HUES64 (cell line): Measurements from ENCODE around the gene LMO7.
"Not testable (repeated sequence)": the region's sequence is repeated elsewhere in the genome, so short reads cannot be mapped to it uniquely, and the experiment has no call there.

Source experiments
- H3K27ac ChIP-seq: 2 replicates; pipeline ENCODE4 v1.7.0; 2013; ENCODE audit warnings: low read depth, low read length, inconsistent platforms
- H3K27me3 ChIP-seq: 2 replicates; pipeline ENCODE4 v1.6.1; 2013; ENCODE audit warnings: mild to moderate bottlenecking, low read length; ENCODE audit not compliant: insufficient read depth
- H3K36me3 ChIP-seq: 2 replicates; pipeline ENCODE4 v1.6.1; 2013; ENCODE audit warnings: mild to moderate bottlenecking, low read length; ENCODE audit not compliant: insufficient read depth
- H3K4me1 ChIP-seq: 2 replicates; pipeline ENCODE4 v1.6.1; 2013; ENCODE audit warnings: mild to moderate bottlenecking, low read length, moderate library complexity; ENCODE audit not compliant: insufficient read depth
- H3K4me3 ChIP-seq: 2 replicates; pipeline ENCODE4 v1.5.1; 2013; ENCODE audit warnings: mild to moderate bottlenecking, low read length, moderate library complexity
- H3K9ac ChIP-seq: 2 replicates; pipeline ENCODE4 v1.6.1; 2013; ENCODE audit warnings: mild to moderate bottlenecking, low read depth, low read length
- H3K9me3 ChIP-seq: 2 replicates; pipeline ENCODE4 v1.6.1; 2013; ENCODE audit warnings: low read depth, low read length; ENCODE audit not compliant: insufficient read depth
- WGBS: fragments of 150-250, 120-280 bp; methylation state at CpG from one replicate; pipeline ENCODE4 v1.1.7; 2013; ENCODE audit warnings: missing lambda C conversion rate; 5-methylcytosine and 5-hydroxymethylcytosine counted together

The LMO7 gene

GRCh38 chr13:75743072-75743471 lies 106.9 kb downstream of the LMO7 start:
- H3K9ac ChIP-seq, H3K36me3 ChIP-seq, H3K9me3 ChIP-seq, H3K4me1 ChIP-seq, H3K27ac ChIP-seq, H3K27me3 ChIP-seq, H3K4me3 ChIP-seq: not testable (repeated sequence)
- 100% methylated on average over 1 of the region's 1 CpG for WGBS

- WGBS, result 92% methylated on average over 2 of the region's 2 CpGs
- H3K27ac ChIP-seq, result no peak overlapping the region
- H3K9me3 ChIP-seq, result no peaks in the 10 kb centered on the region
- no peaks in the 10 kb centered on the region for H3K27me3 ChIP-seq
- no peak overlapping the region for H3K4me3 ChIP-seq
- H3K9ac ChIP-seq, result no peak overlapping the region
- no peaks in the 10 kb centered on the region for H3K36me3 ChIP-seq
- no peaks in the 10 kb centered on the region for H3K4me1 ChIP-seq
Measured at GRCh38 chr13:75744127-75744526, 108.0 kb downstream of the LMO7 start.

- no peak overlapping the region for H3K4me3 ChIP-seq
- no peaks in the 10 kb centered on the region for H3K27me3 ChIP-seq
- no peak overlapping the region for H3K27ac ChIP-seq
- no peaks in the 10 kb centered on the region for H3K36me3 ChIP-seq
- no peaks in the 10 kb centered on the region for H3K9me3 ChIP-seq
- no peak overlapping the region for H3K9ac ChIP-seq
- H3K4me1 ChIP-seq, result no peaks in the 10 kb centered on the region; the same call in 1 of the 2 replicates
- 91% methylated on average over 2 of the region's 2 CpGs for WGBS
Measured at GRCh38 chr13:75745387-75745786, 109.3 kb downstream of the LMO7 start.

- no peaks in the 10 kb centered on the region for H3K36me3 ChIP-seq
- H3K9ac ChIP-seq, result no peak overlapping the region
- H3K9me3 ChIP-seq, result peaks cover 2% of the 10 kb centered on the region; the same call in 1 of the 2 replicates
- H3K27ac ChIP-seq, result no peak overlapping the region
- no peaks in the 10 kb centered on the region for H3K27me3 ChIP-seq
- 98% methylated on average over 3 of the region's 3 CpGs for WGBS
- no peaks in the 10 kb centered on the region; the same call in 1 of the 2 replicates for H3K4me1 ChIP-seq
- H3K4me3 ChIP-seq, result no peak overlapping the region
Measured at GRCh38 chr13:75748874-75749273, 112.7 kb downstream of the LMO7 start.

- Histone ChIP-seq H3K27ac (no peak overlapping the region), H3K9ac (no peak overlapping the region), H3K4me1 (no peaks in the 10 kb centered on the region; the same call in 1 of the 2 replicates), H3K9me3 (peaks cover 6% of the 10 kb centered on the region; the same call in 1 of the 2 replicates), H3K36me3 (no peaks in the 10 kb centered on the region), H3K27me3 (no peaks in the 10 kb centered on the region), H3K4me3 (no peak overlapping the region)
- 81% methylated on average over 4 of the region's 4 CpGs for WGBS
Measured at GRCh38 chr13:75749407-75749806, 113.3 kb downstream of the LMO7 start.

GRCh38 chr13:75751350-75751749 lies 115.2 kb downstream of the LMO7 start:
- Histone ChIP-seq H3K4me1 (no peaks in the 10 kb centered on the region; the same call in 1 of the 2 replicates), H3K27ac (no peak overlapping the region), H3K9ac (no peak overlapping the region), H3K9me3 (peaks cover 6% of the 10 kb centered on the region; the same call in 1 of the 2 replicates), H3K4me3 (no peak overlapping the region), H3K36me3 (no peaks in the 10 kb centered on the region), H3K27me3 (no peaks in the 10 kb centered on the region)
- WGBS, result 95% methylated on average over 4 of the region's 4 CpGs

GRCh38 chr13:75752826-75753225 lies 116.7 kb downstream of the LMO7 start:
- no peak overlapping the region for H3K4me3 ChIP-seq
- H3K27me3 ChIP-seq, result no peaks in the 10 kb centered on the region
- H3K4me1 ChIP-seq, result no peaks in the 10 kb centered on the region; the same call in 1 of the 2 replicates

GRCh38 chr13:75754936-75755335 lies 118.8 kb downstream of the LMO7 start:
- Histone ChIP-seq H3K27ac (no peak overlapping the region), H3K36me3 (no peaks in the 10 kb centered on the region), H3K9me3 (peaks cover 6% of the 10 kb centered on the region; the same call in 1 of the 2 replicates), H3K27me3 (no peaks in the 10 kb centered on the region), H3K4me1 (no peaks in the 10 kb centered on the region), H3K9ac (no peak overlapping the region), H3K4me3 (no peak overlapping the region)
- 93% methylated on average over 3 of the region's 3 CpGs for WGBS

More at GRCh38 chr13:75752826-75753225, 116.7 kb downstream of the LMO7 start:
- Histone ChIP-seq H3K27ac (no peak overlapping the region), H3K9ac (no peak overlapping the region), H3K36me3 (no peaks in the 10 kb centered on the region), H3K9me3 (peaks cover 6% of the 10 kb centered on the region; the same call in 1 of the 2 replicates)

GRCh38 chr13:75757336-75757735 lies 121.2 kb downstream of the LMO7 start:
- H3K4me3 ChIP-seq, result no peak overlapping the region
- H3K36me3 ChIP-seq, result no peaks in the 10 kb centered on the region
- no peaks in the 10 kb centered on the region for H3K27me3 ChIP-seq
- no peak overlapping the region for H3K9ac ChIP-seq
- no peak overlapping the region for H3K27ac ChIP-seq
- peaks cover 6% of the 10 kb centered on the region; the same call in 1 of the 2 replicates for H3K9me3 ChIP-seq
- H3K4me1 ChIP-seq, result no peaks in the 10 kb centered on the region

GRCh38 chr13:75759531-75759930 lies 123.4 kb downstream of the LMO7 start:
- Histone ChIP-seq H3K36me3 (no peaks in the 10 kb centered on the region), H3K27ac (no peak overlapping the region), H3K9me3 (no peaks in the 10 kb centered on the region), H3K27me3 (no peaks in the 10 kb centered on the region), H3K4me3 (no peak overlapping the region), H3K4me1 (no peaks in the 10 kb centered on the region), H3K9ac (no peak overlapping the region)
- 96% methylated on average over 7 of the region's 7 CpGs for WGBS

GRCh38 chr13:75760131-75761021 lies 124.2 kb downstream of the LMO7 start:
- no peaks in the 10 kb centered on the region for H3K9me3 ChIP-seq
- H3K27ac ChIP-seq, result no peak overlapping the region
- 87% methylated on average over 9 of the region's 9 CpGs for WGBS
- H3K4me3 ChIP-seq, result no peak overlapping the region
- H3K27me3 ChIP-seq, result no peaks in the 10 kb centered on the region
- H3K36me3 ChIP-seq, result no peaks in the 10 kb centered on the region
- no peak overlapping the region for H3K9ac ChIP-seq
- H3K4me1 ChIP-seq, result no peaks in the 10 kb centered on the region
